Measurements from ENCODE around the gene NTF3.

Gene NTF3

GRCh38 chr12:5484426-5484825 lies 52.5 kb downstream of the NTF3 start:
- TF ChIP-seq REST (IDR thresholded peaks at IDR 0.05; ENCODE audit: insufficient read depth in 1 of 2, low read depth in 2 of 2, low read length in 2 of 2) = no peak
- no peak for TF ChIP-seq POLR2AphosphoS5 (IDR thresholded peaks at IDR 0.05; ENCODE audit: low read depth, low read length)
- no peak for TF ChIP-seq FOXP2 (optimal IDR thresholded peaks at IDR 0.05; ENCODE audit: borderline replicate concordance, extremely low read depth, extremely low read length, insufficient read depth)

GRCh38 chr12:5485454-5485853 lies 53.5 kb downstream of the NTF3 start:
- TF ChIP-seq POLR2AphosphoS5 (IDR thresholded peaks at IDR 0.05; ENCODE audit: low read depth, low read length) (no peak), SIN3A (IDR thresholded peaks at IDR 0.05; ENCODE audit: borderline replicate concordance, insufficient read depth, low read length) (no peak), FOXP2 (optimal IDR thresholded peaks at IDR 0.05; ENCODE audit: borderline replicate concordance, extremely low read depth, extremely low read length, insufficient read depth) (no peak), REST (IDR thresholded peaks at IDR 0.05; ENCODE audit: insufficient read depth in 1 of 2, low read depth in 2 of 2, low read length in 2 of 2) (no peak), TAF1 (IDR thresholded peaks at IDR 0.05; ENCODE audit: borderline replicate concordance, insufficient read depth, low read length) (no peak)

GRCh38 chr12:5487076-5487475 lies 55.2 kb downstream of the NTF3 start:
- TF ChIP-seq REST (IDR thresholded peaks at IDR 0.05; ENCODE audit: insufficient read depth in 1 of 2, low read depth in 2 of 2, low read length in 2 of 2) (no peak), TAF1 (IDR thresholded peaks at IDR 0.05; ENCODE audit: borderline replicate concordance, insufficient read depth, low read length) (no peak), FOXP2 (optimal IDR thresholded peaks at IDR 0.05; ENCODE audit: borderline replicate concordance, extremely low read depth, extremely low read length, insufficient read depth) (no peak), SIN3A (IDR thresholded peaks at IDR 0.05; ENCODE audit: borderline replicate concordance, insufficient read depth, low read length) (no peak), POLR2AphosphoS5 (IDR thresholded peaks at IDR 0.05; ENCODE audit: low read depth, low read length) (no peak)

- TF ChIP-seq POLR2AphosphoS5 (IDR thresholded peaks at IDR 0.05; ENCODE audit: low read depth, low read length) (no peak), TAF1 (IDR thresholded peaks at IDR 0.05; ENCODE audit: borderline replicate concordance, insufficient read depth, low read length) (no peak), FOXP2 (optimal IDR thresholded peaks at IDR 0.05; ENCODE audit: borderline replicate concordance, extremely low read depth, extremely low read length, insufficient read depth) (no peak), REST (IDR thresholded peaks at IDR 0.05; ENCODE audit: insufficient read depth in 1 of 2, low read depth in 2 of 2, low read length in 2 of 2) (no peak), SIN3A (IDR thresholded peaks at IDR 0.05; ENCODE audit: borderline replicate concordance, insufficient read depth, low read length) (no peak)
Observed at GRCh38 chr12:5487948-5488625, 56.2 kb downstream of the NTF3 start.

GRCh38 chr12:5488626-5488955 lies 56.7 kb downstream of the NTF3 start:
- no peak for TF ChIP-seq TAF1 (IDR thresholded peaks at IDR 0.05; ENCODE audit: borderline replicate concordance, insufficient read depth, low read length)

Measured in PFSK-1 (cell line).